Ovary (tissue), 9 donors: ENCODE results near the gene NPSR1. TPM values are rescaled to one million over a fixed set of nuclear protein-coding genes. Genes with fewer than 3 reads are reported as not detected.

Experiments
- DNase-seq, 5 donors: peaks; one replicate each; pipeline ENCODE4 v3.0.0-alpha.2; 2019 to 2020
- H3K27ac ChIP-seq, 2 donors: fragments of 200-600 bp; one replicate each; pipeline versions ENCODE4 v1.5.1 to v1.8.0; 2019 to 2022
- H3K27me3 ChIP-seq: fragments of 200-600 bp; one replicate; pipeline ENCODE4 v1.8.0; 2022
- H3K36me3 ChIP-seq: fragments of 200-600 bp; sonication (generic); one replicate; pipeline ENCODE4 v1.5.1; 2019
- H3K4me1 ChIP-seq: one replicate; pipeline ENCODE4 v1.8.1; 2013; ENCODE audit warnings: mild to moderate bottlenecking, moderate library complexity; ENCODE audit not compliant: insufficient read depth
- H3K4me3 ChIP-seq: fragments of 200-600 bp; sonication (generic); one replicate; pipeline ENCODE4 v1.5.1; 2017
- H3K9me3 ChIP-seq, 2 donors: fragments of 200-600 bp in 1 of 2; sonication (generic) in 1 of 2; one replicate each; pipeline versions ENCODE4 v1.5.1 to v1.8.1; 2013 to 2019; ENCODE audit warnings: mild to moderate bottlenecking in 1 of 2, moderate library complexity in 1 of 2
- EP300 ChIP-seq: sonication (generic); formaldehyde crosslinking; IDR thresholded peaks from one replicate; pipeline ENCODE4 v1.6.1; 2017; ENCODE audit warnings: antibody characterized with exemption
- POLR2A ChIP-seq: fragments of 450-650 bp; IDR thresholded peaks from one replicate; pipeline ENCODE4 v1.6.1; 2017; ENCODE audit warnings: antibody characterized with exemption, mild to moderate bottlenecking, moderate library complexity
- WGBS, 3 donors: extraction: QIAGEN DNeasy Blood & Tissue Kit in 1 of 3; methylation state at CpG; one replicate each; pipeline versions ENCODE4 v1.1.5 to v1.1.7; 2013 to 2017; 5-methylcytosine and 5-hydroxymethylcytosine counted together
- intact Hi-C, 4 donors: fragments of 100-400 bp; cut with DNase I; formaldehyde crosslinking; loops; one replicate each; pipeline versions ENCODE4 v1.11.0 to v1.15.1; 2022 to 2023
- polyA plus RNA-seq, 2 donors: library from polyadenylated mRNA; stranded (reverse); fragments of 200-250 nt in 1 of 2; fragments of 350-450 nt in 1 of 2; fragmentation: Illumina TruSeq in 1 of 2; extraction: RNeasy Lipid Tissue Mini Kit (QIAGEN cat#74804) in 1 of 2; gene quantifications; one replicate each; pipeline ENCODE4 v1.2.3, GENCODE V29; 2013 to 2014
- total RNA-seq, 7 donors: library from RNA; depleted of rRNA in 2 of 7; stranded (reverse); fragments of >200 nt in 2 of 7; fragmentation: NEBNext Ultra II Directional in 3 of 7; extraction: Animal tissue kit (Norgen Biotek cat#: 25700) in 3 of 7; gene quantifications; one replicate each; pipeline versions ENCODE4 v1.1.0 to v1.2.4, GENCODE V29; 2016 to 2023
- TF ChIP-seq, protein P1 (sequence below), 3 donors: fragments of 450-650 bp in 2 of 3; fragments of 200-600 bp in 1 of 3; IDR thresholded peaks; one replicate each; pipeline versions ENCODE4 v1.5.1 to v1.8.0; 2016 to 2022; ENCODE audit warnings: antibody characterized with exemption in 3 of 3, mild to moderate bottlenecking in 1 of 3
- donor health status: DM: no; HTN: no; CAD: no; lungs with moderate emphysema.
- donor health status: DM: no; HTN: no; CAD: no.
- donor health status: Bipolar disorder and iron deficiency.
- donor health status: DM: yes; HTN: yes; CAD: no.
- donor health status: DM: no; HTN: no; CAD: no.
- donor health status: DM: yes; HTN: yes; CAD: no.

The NPSR1 gene
- total and polyA plus RNA-seq, 9 donors = not detected

DNA sequence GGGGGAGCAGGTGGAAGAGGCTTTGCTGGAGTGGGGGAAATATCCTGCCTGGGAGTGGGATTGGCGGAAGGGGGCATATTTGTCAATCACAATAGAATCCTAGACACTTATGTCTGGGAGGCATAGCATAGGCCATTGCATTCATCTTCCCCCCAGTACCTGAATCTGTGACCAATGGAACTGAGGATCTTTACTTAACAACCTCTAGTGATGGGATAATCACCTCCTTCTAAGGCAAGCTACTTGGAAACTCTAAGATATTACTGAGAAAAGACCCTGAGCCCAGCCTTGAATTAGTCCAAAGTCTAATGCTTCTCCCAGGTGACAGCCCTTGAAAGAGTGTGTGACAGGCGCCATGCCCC lies 90.7 kb downstream of the NPSR1 start:
- intact Hi-C loops = no loop called here
- no peak overlapping the region for H3K27ac ChIP-seq
- H3K27me3 ChIP-seq = no peaks in the 10 kb centered on the region
- no peaks in the 10 kb centered on the region for H3K9me3 ChIP-seq
- no peak for DNase-seq
- H3K4me1 ChIP-seq = no peaks in the 10 kb centered on the region
- H3K36me3 ChIP-seq = no peaks in the 10 kb centered on the region
- no peak overlapping the region for H3K4me3 ChIP-seq
- TF ChIP-seq POLR2A (no peak), EP300 (no peak)
- TF ChIP-seq, protein P1, sequence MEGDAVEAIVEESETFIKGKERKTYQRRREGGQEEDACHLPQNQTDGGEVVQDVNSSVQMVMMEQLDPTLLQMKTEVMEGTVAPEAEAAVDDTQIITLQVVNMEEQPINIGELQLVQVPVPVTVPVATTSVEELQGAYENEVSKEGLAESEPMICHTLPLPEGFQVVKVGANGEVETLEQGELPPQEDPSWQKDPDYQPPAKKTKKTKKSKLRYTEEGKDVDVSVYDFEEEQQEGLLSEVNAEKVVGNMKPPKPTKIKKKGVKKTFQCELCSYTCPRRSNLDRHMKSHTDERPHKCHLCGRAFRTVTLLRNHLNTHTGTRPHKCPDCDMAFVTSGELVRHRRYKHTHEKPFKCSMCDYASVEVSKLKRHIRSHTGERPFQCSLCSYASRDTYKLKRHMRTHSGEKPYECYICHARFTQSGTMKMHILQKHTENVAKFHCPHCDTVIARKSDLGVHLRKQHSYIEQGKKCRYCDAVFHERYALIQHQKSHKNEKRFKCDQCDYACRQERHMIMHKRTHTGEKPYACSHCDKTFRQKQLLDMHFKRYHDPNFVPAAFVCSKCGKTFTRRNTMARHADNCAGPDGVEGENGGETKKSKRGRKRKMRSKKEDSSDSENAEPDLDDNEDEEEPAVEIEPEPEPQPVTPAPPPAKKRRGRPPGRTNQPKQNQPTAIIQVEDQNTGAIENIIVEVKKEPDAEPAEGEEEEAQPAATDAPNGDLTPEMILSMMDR (IDR thresholded peaks at IDR 0.05) = no peak
- WGBS, 3 donors = 88 to 95% (median 94%) methylated on average over 2 of the region's 2 CpGs

DNA sequence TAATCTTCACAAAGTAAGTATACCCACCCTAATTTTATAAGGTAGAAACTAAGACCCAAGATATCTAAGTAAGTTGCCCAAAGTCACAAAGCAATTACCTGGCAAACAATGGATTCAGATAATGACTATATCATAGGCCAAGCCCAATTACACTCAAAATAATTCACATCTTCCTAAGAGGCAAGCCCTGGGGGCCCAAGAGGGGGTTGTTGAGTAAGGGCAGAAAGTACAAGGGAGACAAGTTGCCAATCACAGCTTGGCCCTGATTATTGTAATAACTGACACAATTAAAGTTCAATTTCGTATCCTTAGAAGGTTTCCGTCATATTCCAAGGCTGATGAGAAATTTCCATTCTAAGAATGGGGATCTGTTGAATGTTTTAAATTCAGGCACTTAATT lies 91.4 kb downstream of the NPSR1 start:
- no peaks in the 10 kb centered on the region for H3K27me3 ChIP-seq
- intact Hi-C loops = no loop called here
- no peaks in the 10 kb centered on the region for H3K4me1 ChIP-seq
- 87 to 97% (median 94%) methylated on average over 2 of the region's 2 CpGs for WGBS, 3 donors
- DNase-seq = no peak
- no peak for TF ChIP-seq EP300
- no peak for TF ChIP-seq POLR2A
- TF ChIP-seq, protein P1 (IDR thresholded peaks at IDR 0.05) = no peak
- H3K9me3 ChIP-seq = no peaks in the 10 kb centered on the region
- no peak overlapping the region for H3K4me3 ChIP-seq
- no peaks in the 10 kb centered on the region for H3K36me3 ChIP-seq
- no peak overlapping the region for H3K27ac ChIP-seq

DNA sequence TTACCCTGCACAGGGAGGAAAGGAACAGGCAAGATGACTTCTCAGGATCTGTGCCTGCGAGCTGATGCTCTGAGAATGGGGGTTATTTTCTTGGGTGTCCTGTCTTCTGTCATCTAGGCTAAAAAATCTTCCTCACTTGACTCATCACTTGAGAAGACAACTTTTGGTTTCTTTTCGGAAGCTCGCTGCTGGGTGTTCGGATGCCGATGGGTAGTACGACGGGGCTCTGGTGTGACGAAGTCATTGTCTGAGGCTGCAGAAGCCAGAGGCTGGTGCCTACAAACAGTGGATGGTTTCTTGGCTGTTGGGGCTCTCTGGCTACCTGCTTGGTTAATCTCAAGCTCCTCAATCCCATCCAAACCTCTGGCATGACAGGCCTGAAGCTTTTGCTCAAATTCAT lies 92.2 kb downstream of the NPSR1 start:
- intact Hi-C loops = no loop called here
- Histone ChIP-seq H3K4me3 (no peak overlapping the region), H3K9me3 (no peaks in the 10 kb centered on the region), H3K27me3 (no peaks in the 10 kb centered on the region), H3K27ac (no peak overlapping the region), H3K36me3 (no peaks in the 10 kb centered on the region), H3K4me1 (no peaks in the 10 kb centered on the region)
- TF ChIP-seq EP300 (no peak), POLR2A (no peak)
- TF ChIP-seq, protein P1 (IDR thresholded peaks at IDR 0.05) = no peak
- DNase-seq = no peak
- WGBS, 3 donors = 92 to 97% (median 95%) methylated on average over 8 of the region's 8 CpGs

DNA sequence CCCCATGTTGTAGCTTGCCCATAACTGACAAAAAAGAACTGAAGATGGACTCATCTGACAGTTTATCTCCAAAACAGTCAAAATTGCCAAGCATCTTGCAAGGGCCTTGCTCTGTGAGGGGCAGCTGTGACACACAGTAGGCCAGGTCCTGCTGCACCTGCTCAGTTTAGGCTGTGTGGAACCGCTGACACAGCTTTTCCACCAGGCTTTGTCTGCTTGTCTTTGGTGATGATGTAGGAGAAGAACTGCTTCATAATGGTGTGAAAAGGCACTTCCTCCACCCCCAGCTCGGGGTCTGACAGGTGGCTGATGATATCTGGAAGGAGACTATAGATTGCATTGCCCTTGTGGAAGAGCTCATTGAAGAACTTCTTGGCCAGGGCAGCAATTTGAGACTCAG lies 92.6 kb downstream of the NPSR1 start:
- 82 to 88% (median 86%) methylated on average over 2 of the region's 2 CpGs for WGBS, 3 donors
- no peak for TF ChIP-seq POLR2A
- TF ChIP-seq, protein P1 (IDR thresholded peaks at IDR 0.05) = no peak
- no peak for TF ChIP-seq EP300

More for the DNA sequence above, 92.6 kb downstream of the NPSR1 start:
- Histone ChIP-seq H3K27me3 (no peaks in the 10 kb centered on the region), H3K9me3 (no peaks in the 10 kb centered on the region), H3K4me1 (no peaks in the 10 kb centered on the region), H3K4me3 (no peak overlapping the region), H3K36me3 (no peaks in the 10 kb centered on the region), H3K27ac (no peak overlapping the region)
- intact Hi-C loops = no loop called here
- DNase-seq = no peak
